GM12878 (cell line): ENCODE results near the gene STAT5B. TPM values are rescaled to one million over a fixed set of nuclear protein-coding genes. Genes with fewer than 3 reads are reported as not detected.
A peak's percentile ranks its signal among the peaks of the same experiment; 100 is the strongest.

Source experiments
- ASH2L ChIP-seq: fragments of 300-600, 200-600 bp; sonication (generic); IDR thresholded peaks from 2 replicates; pipeline ENCODE4 v1.6.1; 2017; ENCODE audit warnings: low read depth, mild to moderate bottlenecking, borderline replicate concordance
- BCLAF1 ChIP-seq: fragments of 450-650 bp; IDR thresholded peaks from 2 replicates; pipeline ENCODE4 v1.6.1; 2017; ENCODE audit warnings: antibody characterized with exemption, mild to moderate bottlenecking, moderate library complexity
- BMI1 ChIP-seq: fragments of 450-650 bp; IDR thresholded peaks from 2 replicates; pipeline ENCODE4 v1.6.1; 2016; ENCODE audit warnings: mild to moderate bottlenecking, moderate library complexity, borderline replicate concordance
- CBX5 ChIP-seq: sonication (generic); IDR thresholded peaks from 2 replicates; pipeline ENCODE4 v1.6.1; 2016; ENCODE audit warnings: low read depth, moderate library complexity, mild to moderate bottlenecking, inconsistent platforms
- CEBPB ChIP-seq, 2 experiments: fragments of 150-350 bp in 1 of 2; IDR thresholded peaks; 2 replicates each; pipeline ENCODE4 v1.6.1; 2012 to 2014; ENCODE audit warnings: low read depth in 2 of 2, low read length in 2 of 2, borderline replicate concordance in 1 of 2, inconsistent platforms in 1 of 2
- DPF2 ChIP-seq: fragments of 450-650 bp; IDR thresholded peaks from 2 replicates; pipeline ENCODE4 v1.6.1; 2017; ENCODE audit warnings: mild to moderate bottlenecking
- ETV6 ChIP-seq, 2 experiments: fragments of 450-650 bp in 1 of 2; IDR thresholded peaks in 1 of 2; conservative IDR thresholded peaks in 1 of 2; 2 replicates each; pipeline ENCODE4 v1.6.1; 2014; ENCODE audit warnings: antibody characterized with exemption in 1 of 2, borderline replicate concordance in 1 of 2, low read depth in 1 of 2, mild to moderate bottlenecking in 1 of 2, moderate library complexity in 1 of 2
- HDAC2 ChIP-seq: fragments of 200-600 bp; sonication (generic); IDR thresholded peaks from 2 replicates; pipeline ENCODE4 v1.6.1; 2017
- IKZF2 ChIP-seq, 2 experiments: fragments of 450-650 bp; IDR thresholded peaks; 2 replicates each; pipeline ENCODE4 v1.6.1; 2017; ENCODE audit warnings: mild to moderate bottlenecking in 2 of 2, moderate library complexity in 2 of 2
- IRF4 ChIP-seq: IDR thresholded peaks from 2 replicates; pipeline ENCODE4 v1.6.1; 2011; ENCODE audit warnings: low read depth, low read length
- MAX ChIP-seq: IDR thresholded peaks from 2 replicates; pipeline ENCODE4 v1.6.1; 2012; ENCODE audit warnings: low read depth, low read length, improper control_type of control experiment
- MYC ChIP-seq: IDR thresholded peaks from 2 replicates; pipeline ENCODE4 v1.6.1; 2011; ENCODE audit warnings: mild to moderate bottlenecking, low read length, moderate library complexity, inconsistent platforms; ENCODE audit not compliant: insufficient read depth, insufficient replicate concordance, insufficient read length, severe bottlenecking
- NR2C2 ChIP-seq: IDR thresholded peaks from 2 replicates; pipeline ENCODE4 v1.6.1; 2011; ENCODE audit warnings: borderline replicate concordance, low read depth; ENCODE audit not compliant: control insufficient read depth, insufficient read length
- POU2F2 ChIP-seq: IDR thresholded peaks from 3 replicates; pipeline ENCODE4 v1.6.1; 2011; ENCODE audit warnings: low read depth, mild to moderate bottlenecking, low read length, borderline replicate concordance
- PRDM15 ChIP-seq: fragments of 450-650 bp; formaldehyde crosslinking; IDR thresholded peaks from 2 replicates; pipeline ENCODE4 v1.4.0; 2020; ENCODE audit warnings: mild to moderate bottlenecking, moderate library complexity
- RUNX3 ChIP-seq: IDR thresholded peaks from 2 replicates; pipeline ENCODE4 v1.6.1; 2012; ENCODE audit warnings: low read length, inconsistent platforms
- SMAD1 ChIP-seq: fragments of 450-650 bp; IDR thresholded peaks from 2 replicates; pipeline ENCODE4 v1.6.1; 2018; ENCODE audit warnings: mild to moderate bottlenecking, low read depth; ENCODE audit not compliant: partially characterized antibody
- SUPT20H ChIP-seq: IDR thresholded peaks from 2 replicates; pipeline ENCODE4 v1.6.1; 2011; ENCODE audit warnings: low read depth, mild to moderate bottlenecking, low read length, moderate library complexity, borderline replicate concordance; ENCODE audit not compliant: control insufficient read depth
- TCF12 ChIP-seq: IDR thresholded peaks from 2 replicates; pipeline ENCODE4 v1.6.1; 2011; ENCODE audit warnings: low read depth, mild to moderate bottlenecking, low read length
- WRNIP1 ChIP-seq: IDR thresholded peaks from 2 replicates; pipeline ENCODE4 v1.6.1; 2011; ENCODE audit warnings: low read depth, low read length, improper control_type of control experiment, borderline replicate concordance
- YBX1 ChIP-seq: fragments of 450-650 bp; IDR thresholded peaks from 2 replicates; pipeline ENCODE4 v1.6.1; 2016; ENCODE audit warnings: antibody characterized with exemption
- ZNF207 ChIP-seq: fragments of 450-650 bp; IDR thresholded peaks from 2 replicates; pipeline ENCODE4 v1.6.1; 2014; ENCODE audit warnings: antibody characterized with exemption, mild to moderate bottlenecking, borderline replicate concordance
- ZNF622 ChIP-seq: fragments of 450-650 bp; IDR thresholded peaks from 2 replicates; pipeline ENCODE4 v1.6.1; 2017; ENCODE audit warnings: mild to moderate bottlenecking, inconsistent platforms
- polyA plus RNA-seq, 11 experiments: library from polyadenylated mRNA; depleted of rRNA in 4 of 11; unstranded in 6 of 11; stranded (reverse) in 5 of 11; fragments of >200 nt; fragmentation: Nextera tagmentation in 4 of 11; fragmentation: Illumina TruSeq in 1 of 11; extraction: Ambion mirVana in 4 of 11; extraction: Trizol in 1 of 11; gene quantifications; 1 replicate in 1 of 11; 2 replicates in 10 of 11; pipeline versions ENCODE4 v1.2.1 to v1.2.3, GENCODE V29; 2011 to 2016; ENCODE audit warnings: inconsistent platforms in 2 of 11, missing spikeins in 2 of 11, low read depth in 1 of 11
- total RNA-seq, 4 experiments: library from RNA; depleted of rRNA in 3 of 4; stranded (reverse); fragments of >200 nt in 3 of 4; fragmentation: Illumina TruSeq in 1 of 4; extraction: Trizol in 1 of 4; gene quantifications; 2 replicates each; pipeline versions ENCODE4 v1.2.1 to v1.2.3, GENCODE V29; 2013 to 2021

The STAT5B gene
- total and polyA plus RNA-seq, 10 of the 15 experiments (the other 5 are each of a cell fraction or from before 2014, with no cell fraction given) = 11.0 to 69.6 (median 46.7) TPM

GRCh38 chr17:42287977-42288802 lies 12.0 kb upstream of the STAT5B start, which contains the start of gene STAT5A (continued):
- TF ChIP-seq IKZF2 (IDR thresholded peaks at IDR 0.05) = peak; percentile 44 to 50
- no peak for TF ChIP-seq MAX
- TF ChIP-seq RUNX3 = peak; percentile 34
- TF ChIP-seq BMI1 = no peak
- TF ChIP-seq PRDM15 = no peak
- peak; percentile 48; the same call in 1 of the 2 replicates for TF ChIP-seq ASH2L
- TF ChIP-seq NR2C2 = no peak
- TF ChIP-seq YBX1 = no peak
- TF ChIP-seq SUPT20H = no peak
- no peak for TF ChIP-seq MYC
- TF ChIP-seq TCF12 = no peak
- TF ChIP-seq SMAD1 = no peak
- no peak for TF ChIP-seq POU2F2
- TF ChIP-seq DPF2 = peak; percentile 72
- TF ChIP-seq CEBPB (IDR thresholded peaks at IDR 0.05; ENCODE audit: borderline replicate concordance in 1 of 2, low read depth in 2 of 2, low read length in 2 of 2) = no peak
- no peak for TF ChIP-seq WRNIP1
- peak; percentile 41; the same call in 1 of the 2 replicates for TF ChIP-seq ZNF207
- TF ChIP-seq BCLAF1 = no peak
- TF ChIP-seq HDAC2 = no peak
- no peak for TF ChIP-seq ETV6 (conservative IDR thresholded peaks at IDR 0.05 in 1 of 2, IDR thresholded peaks at IDR 0.05 in 1 of 2; ENCODE audit: borderline replicate concordance in 1 of 2, low read depth in 1 of 2)
- TF ChIP-seq IRF4 = no peak
- no peak for TF ChIP-seq CBX5
- no peak for TF ChIP-seq ZNF622
